C4-2B (cell line): Measurements from ENCODE around the gene MRPL43.

ENCODE experiments used
- H3K27ac ChIP-seq: fragments of 450-650 bp; 2 replicates; pipeline ENCODE4 v1.5.1; 2017
- ZFX ChIP-seq: fragments of 450-650 bp; IDR thresholded peaks from 2 replicates; pipeline ENCODE4 v1.6.1; 2017
- TF ChIP-seq, protein P1 (sequence below): fragments of 450-650 bp; conservative IDR thresholded peaks from 2 replicates; pipeline ENCODE4 v1.5.1; 2017; ENCODE audit warnings: mild to moderate bottlenecking

Gene MRPL43

DNA sequence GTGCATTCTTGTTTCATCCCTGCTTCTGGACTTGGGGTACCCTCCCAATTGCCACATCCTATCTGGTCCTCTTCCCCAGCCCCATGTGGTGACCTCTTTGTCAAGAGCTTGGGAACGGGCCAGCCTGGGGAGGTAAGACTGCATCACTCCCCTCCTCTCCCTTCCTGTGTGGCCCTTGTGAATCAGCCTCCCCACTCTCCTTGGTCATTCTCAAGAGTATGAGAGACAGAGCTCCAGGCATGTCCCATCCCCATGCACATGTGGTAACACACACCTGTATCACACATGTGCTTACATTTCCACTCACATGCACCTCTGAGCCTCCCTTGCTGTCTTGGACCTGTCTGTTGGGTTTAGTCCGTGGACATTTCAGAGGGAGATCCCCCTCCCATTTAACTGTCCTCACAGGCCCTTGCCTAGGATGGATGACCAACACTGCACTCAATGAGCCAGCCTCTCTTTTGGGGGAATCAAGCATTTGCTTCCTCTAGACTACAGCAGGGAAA, 2.6 kb downstream of the MRPL43 start:
- H3K27ac ChIP-seq = no peak overlapping the region
- TF ChIP-seq, protein P1, sequence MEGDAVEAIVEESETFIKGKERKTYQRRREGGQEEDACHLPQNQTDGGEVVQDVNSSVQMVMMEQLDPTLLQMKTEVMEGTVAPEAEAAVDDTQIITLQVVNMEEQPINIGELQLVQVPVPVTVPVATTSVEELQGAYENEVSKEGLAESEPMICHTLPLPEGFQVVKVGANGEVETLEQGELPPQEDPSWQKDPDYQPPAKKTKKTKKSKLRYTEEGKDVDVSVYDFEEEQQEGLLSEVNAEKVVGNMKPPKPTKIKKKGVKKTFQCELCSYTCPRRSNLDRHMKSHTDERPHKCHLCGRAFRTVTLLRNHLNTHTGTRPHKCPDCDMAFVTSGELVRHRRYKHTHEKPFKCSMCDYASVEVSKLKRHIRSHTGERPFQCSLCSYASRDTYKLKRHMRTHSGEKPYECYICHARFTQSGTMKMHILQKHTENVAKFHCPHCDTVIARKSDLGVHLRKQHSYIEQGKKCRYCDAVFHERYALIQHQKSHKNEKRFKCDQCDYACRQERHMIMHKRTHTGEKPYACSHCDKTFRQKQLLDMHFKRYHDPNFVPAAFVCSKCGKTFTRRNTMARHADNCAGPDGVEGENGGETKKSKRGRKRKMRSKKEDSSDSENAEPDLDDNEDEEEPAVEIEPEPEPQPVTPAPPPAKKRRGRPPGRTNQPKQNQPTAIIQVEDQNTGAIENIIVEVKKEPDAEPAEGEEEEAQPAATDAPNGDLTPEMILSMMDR = no peak
- TF ChIP-seq ZFX = no peak

DNA sequence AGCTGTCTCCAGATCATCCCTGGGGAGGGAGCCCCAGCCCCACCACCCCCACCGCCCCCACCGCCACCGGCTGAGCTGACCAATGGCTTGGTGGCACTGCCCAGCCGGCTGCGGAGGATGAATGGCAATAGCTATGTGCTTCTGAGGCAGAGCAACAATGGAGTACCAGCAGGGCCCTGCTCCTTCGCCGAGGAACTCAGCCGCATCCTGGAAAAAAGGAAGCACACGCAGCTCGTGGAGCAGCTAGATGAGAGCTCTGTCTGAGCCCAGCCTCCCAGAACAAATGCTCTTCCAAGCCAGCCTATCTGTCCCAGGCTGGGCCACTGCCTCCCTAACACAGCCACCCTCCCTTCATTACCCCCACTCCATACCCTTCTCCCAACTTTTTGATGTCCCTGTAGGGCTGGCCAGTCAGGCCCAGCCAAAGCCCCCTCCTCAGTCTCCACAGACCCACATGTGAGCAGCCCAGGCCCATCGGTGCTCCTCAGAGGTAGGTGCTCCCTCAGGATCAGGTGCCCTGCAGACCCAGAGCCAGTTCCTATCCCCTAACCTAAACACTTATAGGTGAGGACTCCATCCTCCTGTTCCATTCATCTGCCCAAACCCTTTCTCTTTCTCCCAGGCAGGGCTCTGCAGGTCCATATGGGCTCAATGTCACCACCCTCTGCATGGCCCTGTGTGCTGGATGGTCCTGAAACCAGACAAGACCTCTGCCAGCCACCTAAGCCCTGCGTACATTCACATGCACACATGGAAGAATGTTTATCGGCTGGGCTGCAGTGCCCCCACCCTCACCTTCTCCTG, 3.2 kb downstream of the MRPL43 start:
- TF ChIP-seq, protein P1 = no peak
- no peak for TF ChIP-seq ZFX
- no peak overlapping the region for H3K27ac ChIP-seq

DNA sequence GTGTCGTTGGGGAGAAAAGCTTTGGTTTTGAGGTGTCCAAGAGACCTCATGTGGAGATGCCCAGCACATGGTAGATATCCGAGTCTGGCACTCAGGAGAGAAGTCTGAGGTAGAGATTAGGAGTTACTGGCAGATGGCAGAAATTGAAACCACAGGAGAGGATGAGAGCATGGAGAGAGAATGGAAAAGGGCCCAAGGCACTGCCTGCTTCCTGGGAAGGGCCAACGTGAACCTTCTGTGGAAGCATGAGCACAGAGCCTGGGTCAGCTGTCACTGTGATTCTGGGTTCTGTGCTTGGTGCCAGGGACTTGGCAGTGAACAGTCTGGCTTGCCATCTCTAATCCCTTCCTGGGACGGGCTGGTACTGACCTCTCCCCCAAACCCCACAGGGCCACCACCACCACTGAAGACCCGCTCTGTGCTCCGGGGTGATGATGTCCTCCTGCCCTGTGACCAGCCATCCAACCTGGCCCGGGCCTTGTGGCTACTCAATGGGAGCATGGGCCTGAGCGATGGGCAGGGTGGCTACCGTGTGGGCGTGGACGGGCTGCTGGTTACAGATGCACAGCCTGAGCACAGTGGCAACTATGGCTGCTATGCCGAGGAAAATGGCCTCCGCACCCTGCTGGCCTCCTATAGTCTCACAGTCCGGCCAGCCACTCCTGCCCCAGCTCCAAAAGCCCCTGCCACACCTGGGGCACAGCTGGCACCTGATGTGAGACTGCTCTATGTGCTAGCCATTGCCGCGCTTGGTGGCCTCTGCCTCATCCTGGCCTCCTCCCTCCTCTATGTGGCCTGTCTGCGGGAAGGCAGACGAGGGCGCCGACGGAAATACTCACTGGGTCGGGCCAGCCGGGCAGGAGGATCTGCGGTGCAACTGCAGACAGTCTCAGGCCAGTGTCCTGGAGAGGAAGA, 4.1 kb downstream of the MRPL43 start:
- no peak overlapping the region for H3K27ac ChIP-seq
- TF ChIP-seq, protein P1 = no peak
- TF ChIP-seq ZFX = no peak

DNA sequence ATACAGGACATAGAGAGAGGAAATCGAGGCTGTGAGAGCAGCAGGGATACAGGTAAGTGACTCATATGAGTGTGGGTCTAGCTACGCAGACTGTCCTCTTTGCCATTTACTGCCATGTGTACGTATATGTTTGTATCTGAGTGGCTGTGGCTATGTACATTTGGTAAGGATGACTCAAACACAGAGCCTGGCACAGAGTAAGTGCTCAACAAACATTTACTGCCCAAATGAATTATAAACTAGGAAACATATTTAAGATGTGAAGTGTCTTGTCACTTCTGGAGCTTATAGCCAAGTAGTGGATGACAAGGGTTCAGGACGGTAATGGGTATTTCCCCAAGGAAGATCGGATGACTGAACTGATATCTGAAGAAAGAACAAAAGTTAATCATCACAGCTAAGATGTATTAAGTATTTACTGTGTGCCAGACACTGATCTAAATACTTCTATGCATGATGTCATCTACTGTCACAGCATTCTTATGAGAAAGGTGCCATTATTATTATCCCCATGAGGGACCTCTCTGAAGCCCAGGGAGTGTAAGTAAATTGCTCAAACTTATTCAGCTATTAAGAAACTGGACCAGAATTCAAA, 6.0 kb downstream of the MRPL43 start:
- no peak overlapping the region for H3K27ac ChIP-seq
- TF ChIP-seq, protein P1 = no peak
- TF ChIP-seq ZFX = no peak

- no peak overlapping the region for H3K27ac ChIP-seq
- no peak for TF ChIP-seq ZFX
- TF ChIP-seq, protein P1 = no peak
These were observed 6.6 kb downstream of the MRPL43 start for GRCh38 chr10:100980711-100981110.

GRCh38 chr10:100980311-100980710, 7.0 kb downstream of the MRPL43 start:
- no peak overlapping the region for H3K27ac ChIP-seq
- TF ChIP-seq, protein P1 = no peak
- TF ChIP-seq ZFX = no peak

DNA sequence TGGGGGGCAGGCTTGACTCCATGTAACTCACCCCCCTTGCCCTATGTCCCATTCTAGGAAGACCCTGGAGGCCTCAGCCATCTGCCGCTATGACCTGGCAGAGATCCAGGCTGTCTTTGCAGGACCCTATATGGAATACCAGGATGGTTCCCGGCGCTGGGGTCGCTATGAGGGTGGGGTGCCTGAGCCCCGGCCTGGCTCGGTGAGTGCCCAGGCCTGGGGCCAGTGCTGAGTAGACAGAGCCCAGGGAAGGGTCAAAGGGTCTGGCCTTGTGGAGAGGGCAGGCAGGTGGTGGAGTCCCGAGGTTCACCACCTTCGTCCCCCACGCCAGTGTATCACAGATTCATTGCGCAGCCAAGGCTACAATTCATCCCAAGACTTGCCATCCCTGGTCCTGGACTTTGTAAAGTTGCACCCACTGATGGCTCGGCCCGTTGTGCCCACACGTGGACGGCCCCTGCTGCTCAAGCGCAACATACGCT, 7.5 kb downstream of the MRPL43 start:
- TF ChIP-seq, protein P1 = no peak
- TF ChIP-seq ZFX = no peak

More for the DNA sequence above, 7.5 kb downstream of the MRPL43 start:
- no peak overlapping the region for H3K27ac ChIP-seq
